ENCODE results near the gene MKI67. TPM values are rescaled to one million over a fixed set of nuclear protein-coding genes. Genes with fewer than 3 reads are reported as not detected.

The MKI67 gene
- polyA plus RNA-seq, 1 donor from 2014 or later, result 0.16 TPM

GRCh38 chr10:128084364-128084763 lies 41.9 kb downstream of the MKI67 start:
- H3K27ac ChIP-seq (ENCODE audit: low read length), result no peak overlapping the region
- H3K9me3 ChIP-seq (ENCODE audit: low read length), result no peaks in the 10 kb centered on the region
- H3K4me3 ChIP-seq (ENCODE audit: low read length), result no peak overlapping the region
- H3F3A ChIP-seq (ENCODE audit: insufficient read depth, low read length, poor library complexity, severe bottlenecking), result no peaks in the 10 kb centered on the region
- H3K9me2 ChIP-seq (ENCODE audit: insufficient read depth, low read length), result no peaks in the 10 kb centered on the region
- H3K36me3 ChIP-seq (ENCODE audit: insufficient read depth, low read length), result no peaks in the 10 kb centered on the region
- TF ChIP-seq REST (IDR thresholded peaks at IDR 0.05; ENCODE audit: borderline replicate concordance) (no peak), MXI1 (conservative IDR thresholded peaks at IDR 0.05; ENCODE audit: poor library complexity, severe bottlenecking) (no peak), SMC3 (conservative IDR thresholded peaks at IDR 0.05; ENCODE audit: poor library complexity) (no peak), RAD21 (conservative IDR thresholded peaks at IDR 0.05) (no peak), CTCF (IDR thresholded peaks at IDR 0.05; ENCODE audit: poor library complexity, severe bottlenecking) (no peak), POLR2AphosphoS5 (IDR thresholded peaks at IDR 0.05) (no peak), EZH2 (IDR thresholded peaks at IDR 0.05; ENCODE audit: borderline replicate concordance, insufficient read depth, low read length, poor library complexity, severe bottlenecking) (no peak), EP300 (conservative IDR thresholded peaks at IDR 0.05; ENCODE audit: poor library complexity, severe bottlenecking) (no peak), TAF1 (IDR thresholded peaks at IDR 0.05; ENCODE audit: low read depth) (no peak)
- no peak overlapping the region for H2AFZ ChIP-seq (ENCODE audit: low read depth, low read length)
- H3K9ac ChIP-seq (ENCODE audit: low read length), result no peak overlapping the region
- no peaks in the 10 kb centered on the region for H3K27me3 ChIP-seq (ENCODE audit: insufficient read depth, low read depth, low read length)
- H3K79me2 ChIP-seq (replicated peaks; ENCODE audit: insufficient read depth, low read length), result no peaks in the 10 kb centered on the region
- H4K20me1 ChIP-seq (ENCODE audit: insufficient read depth), result no peaks in the 10 kb centered on the region
- no peak overlapping the region for H3K4me2 ChIP-seq (ENCODE audit: low read length)

- no peaks in the 10 kb centered on the region for H3K9me3 ChIP-seq (ENCODE audit: low read length)
- no peaks in the 10 kb centered on the region for H4K20me1 ChIP-seq (ENCODE audit: insufficient read depth)
- no peak overlapping the region for H3K4me3 ChIP-seq (ENCODE audit: low read length)
- TF ChIP-seq SMC3 (conservative IDR thresholded peaks at IDR 0.05; ENCODE audit: poor library complexity) (no peak), REST (IDR thresholded peaks at IDR 0.05; ENCODE audit: borderline replicate concordance) (no peak), EZH2 (IDR thresholded peaks at IDR 0.05; ENCODE audit: borderline replicate concordance, insufficient read depth, low read length, poor library complexity, severe bottlenecking) (no peak), MXI1 (conservative IDR thresholded peaks at IDR 0.05; ENCODE audit: poor library complexity, severe bottlenecking) (no peak)
- H3F3A ChIP-seq (ENCODE audit: insufficient read depth, low read length, poor library complexity, severe bottlenecking), result no peaks in the 10 kb centered on the region
- no peaks in the 10 kb centered on the region for H3K36me3 ChIP-seq (ENCODE audit: insufficient read depth, low read length)
- no peaks in the 10 kb centered on the region for H3K9me2 ChIP-seq (ENCODE audit: insufficient read depth, low read length)
- H3K9ac ChIP-seq (ENCODE audit: low read length), result no peak overlapping the region
- H3K4me2 ChIP-seq (ENCODE audit: low read length), result no peak overlapping the region
- no peaks in the 10 kb centered on the region for H3K79me2 ChIP-seq (replicated peaks; ENCODE audit: insufficient read depth, low read length)
- no peak overlapping the region for H2AFZ ChIP-seq (ENCODE audit: low read depth, low read length)
- H3K27me3 ChIP-seq (ENCODE audit: insufficient read depth, low read depth, low read length), result no peaks in the 10 kb centered on the region
- no peak overlapping the region for H3K27ac ChIP-seq (ENCODE audit: low read length)
Observed at GRCh38 chr10:128083191-128083895, 42.9 kb downstream of the MKI67 start.
